Neural cell (in vitro differentiated cells): ENCODE data around the gene TMEM245. TPM values are rescaled to one million over a fixed set of nuclear protein-coding genes. Genes with fewer than 3 reads are reported as not detected.

Experiments used
- H2AFZ ChIP-seq: fragments of 200-600, 300-800 bp; sonication (generic), shearing (Covaris generic); 2 replicates; pipeline ENCODE4 v1.6.0; 2014; ENCODE audit warnings: low read depth, mild to moderate bottlenecking, antibody characterized with exemption, low read length, moderate library complexity
- H3F3A ChIP-seq: fragments of 200-600 bp; shearing (Covaris generic); 2 replicates; pipeline ENCODE4 v1.6.1; 2016; ENCODE audit warnings: mild to moderate bottlenecking, moderate library complexity, mixed read lengths, antibody characterized with exemption, low read length; ENCODE audit not compliant: insufficient read depth, poor library complexity, severe bottlenecking
- H3K27ac ChIP-seq: fragments of 200-600, 300-800 bp; sonication (generic), shearing (Covaris generic); 2 replicates; pipeline ENCODE4 v1.5.1; 2014; ENCODE audit warnings: mild to moderate bottlenecking, low read length, moderate library complexity
- H3K27me3 ChIP-seq: fragments of 300-800, 200-600 bp; sonication (generic), shearing (Covaris generic); 2 replicates; pipeline ENCODE4 v1.6.0; 2014; ENCODE audit warnings: mild to moderate bottlenecking, low read depth, low read length, moderate library complexity; ENCODE audit not compliant: insufficient read depth
- H3K36me3 ChIP-seq: fragments of 300-800, 200-600 bp; sonication (generic), shearing (Covaris generic); 2 replicates; pipeline ENCODE4 v1.5.1; 2014; ENCODE audit warnings: mild to moderate bottlenecking, antibody characterized with exemption, low read length, moderate library complexity; ENCODE audit not compliant: insufficient read depth
- H3K4me2 ChIP-seq: fragments of 300-800, 200-600 bp; sonication (generic), shearing (Covaris generic); 2 replicates; pipeline ENCODE4 v1.6.0; 2014; ENCODE audit warnings: mild to moderate bottlenecking, low read length
- H3K4me3 ChIP-seq: fragments of 300-800, 200-600 bp; sonication (generic), shearing (Covaris generic); 2 replicates; pipeline ENCODE4 v1.5.1; 2014; ENCODE audit warnings: mild to moderate bottlenecking, low read length, moderate library complexity
- H3K79me2 ChIP-seq: fragments of 200-600 bp; shearing (Covaris generic); replicated peaks from 2 replicates; pipeline ENCODE4 v1.6.0; 2014; ENCODE audit warnings: mild to moderate bottlenecking, low read length, moderate library complexity; ENCODE audit not compliant: insufficient read depth
- H3K9ac ChIP-seq: fragments of 300-800, 200-600 bp; sonication (generic), shearing (Covaris generic); 2 replicates; pipeline ENCODE4 v1.6.1; 2016; ENCODE audit warnings: mild to moderate bottlenecking, low read length, mixed read lengths
- H3K9me2 ChIP-seq: fragments of 200-600 bp; shearing (Covaris generic); 2 replicates; pipeline ENCODE4 v1.6.1; 2016; ENCODE audit warnings: mild to moderate bottlenecking, low read length, mixed read lengths; ENCODE audit not compliant: insufficient read depth
- H3K9me3 ChIP-seq: fragments of 200-600, 300-800 bp; sonication (generic), shearing (Covaris generic); 2 replicates; pipeline ENCODE4 v1.6.1; 2016; ENCODE audit warnings: mild to moderate bottlenecking, mixed run types, low read length, moderate library complexity, mixed read lengths
- H4K20me1 ChIP-seq: fragments of 200-600 bp; shearing (Covaris generic); 2 replicates; pipeline ENCODE4 v1.6.1; 2016; ENCODE audit warnings: mild to moderate bottlenecking, mixed run types; ENCODE audit not compliant: insufficient read depth
- CTCF ChIP-seq: fragments of 450-650 bp; IDR thresholded peaks from 2 replicates; pipeline ENCODE4 v1.5.1; 2014; ENCODE audit warnings: antibody characterized with exemption, mild to moderate bottlenecking, moderate library complexity; ENCODE audit not compliant: poor library complexity, severe bottlenecking
- EP300 ChIP-seq: fragments of 450-650 bp; conservative IDR thresholded peaks from 2 replicates; pipeline ENCODE4 v1.6.1; 2014; ENCODE audit warnings: antibody characterized with exemption, mild to moderate bottlenecking, moderate library complexity; ENCODE audit not compliant: poor library complexity, severe bottlenecking
- EZH2 ChIP-seq: fragments of 200-600, 300-800 bp; shearing (Covaris generic), sonication (generic); IDR thresholded peaks from 2 replicates; pipeline ENCODE4 v1.6.1; 2014; ENCODE audit warnings: antibody characterized with exemption, low read length, borderline replicate concordance, mild to moderate bottlenecking; ENCODE audit not compliant: insufficient read depth, poor library complexity, severe bottlenecking
- MXI1 ChIP-seq: fragments of 450-650 bp; conservative IDR thresholded peaks from 2 replicates; pipeline ENCODE4 v1.6.1; 2014; ENCODE audit warnings: antibody characterized with exemption, mild to moderate bottlenecking; ENCODE audit not compliant: poor library complexity, severe bottlenecking
- POLR2AphosphoS5 ChIP-seq: IDR thresholded peaks from 2 replicates; pipeline ENCODE4 v1.6.1; 2012
- RAD21 ChIP-seq: fragments of 450-650 bp; conservative IDR thresholded peaks from 2 replicates; pipeline ENCODE4 v1.6.1; 2014; ENCODE audit warnings: antibody characterized with exemption, mild to moderate bottlenecking, moderate library complexity
- REST ChIP-seq: IDR thresholded peaks from 2 replicates; pipeline ENCODE4 v1.6.1; 2012; ENCODE audit warnings: borderline replicate concordance
- SMC3 ChIP-seq: fragments of 450-650 bp; conservative IDR thresholded peaks from 2 replicates; pipeline ENCODE4 v1.6.1; 2014; ENCODE audit warnings: antibody characterized with exemption, mild to moderate bottlenecking, moderate library complexity; ENCODE audit not compliant: poor library complexity
- TAF1 ChIP-seq: IDR thresholded peaks from 2 replicates; pipeline ENCODE4 v1.6.1; 2012; ENCODE audit warnings: low read depth
- polyA plus RNA-seq: library from polyadenylated mRNA; depleted of rRNA; stranded (reverse); fragments of >200 nt; gene quantifications from 2 replicates; pipeline ENCODE4 v1.2.3, GENCODE V29; 2014

The TMEM245 gene
- polyA plus RNA-seq, 1 donor from 2014 or later, result 32.1 TPM

DNA sequence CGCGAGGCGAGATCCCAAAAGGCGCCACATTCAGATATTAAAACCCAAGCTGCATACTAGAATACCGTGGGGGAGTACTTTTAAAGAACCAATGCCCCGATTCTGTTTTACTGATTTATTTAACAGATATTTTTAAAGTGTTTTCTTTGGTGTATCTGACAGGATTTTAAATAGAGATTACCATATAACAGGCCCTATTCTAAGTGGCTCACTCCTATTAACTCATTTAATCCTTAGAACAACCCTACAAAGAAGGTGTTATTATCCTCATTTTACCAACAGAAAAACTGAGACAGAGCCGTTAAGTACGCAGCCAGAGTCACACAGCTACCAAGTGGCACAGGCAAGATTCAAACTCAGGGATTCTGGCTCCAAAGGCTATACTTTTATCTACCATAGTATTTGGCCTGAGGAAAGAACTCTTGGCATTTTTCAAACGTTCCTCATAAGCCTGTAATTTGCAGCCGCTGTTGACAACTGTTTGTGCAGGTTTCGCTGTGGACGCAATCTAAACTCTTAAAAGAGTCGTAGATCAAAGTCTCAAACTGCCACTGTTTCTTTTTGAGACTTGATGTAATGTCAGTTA is 550 bp upstream of the TMEM245 start:
- Histone ChIP-seq H3K27me3 (no peaks in the 10 kb centered on the region), H3F3A (no peaks in the 10 kb centered on the region), H3K9me2 (no peaks in the 10 kb centered on the region), H3K4me2 (no peak overlapping the region), H3K4me3 (peak overlapping the region; percentile 16), H3K27ac (no peak overlapping the region), H2AFZ (no peak overlapping the region), H3K79me2 (peaks cover 29% of the 10 kb centered on the region), H3K9ac (no peak overlapping the region), H3K9me3 (no peaks in the 10 kb centered on the region), H4K20me1 (no peaks in the 10 kb centered on the region), H3K36me3 (no peaks in the 10 kb centered on the region)
- TF ChIP-seq SMC3 (no peak), MXI1 (peak; percentile 84)

DNA sequence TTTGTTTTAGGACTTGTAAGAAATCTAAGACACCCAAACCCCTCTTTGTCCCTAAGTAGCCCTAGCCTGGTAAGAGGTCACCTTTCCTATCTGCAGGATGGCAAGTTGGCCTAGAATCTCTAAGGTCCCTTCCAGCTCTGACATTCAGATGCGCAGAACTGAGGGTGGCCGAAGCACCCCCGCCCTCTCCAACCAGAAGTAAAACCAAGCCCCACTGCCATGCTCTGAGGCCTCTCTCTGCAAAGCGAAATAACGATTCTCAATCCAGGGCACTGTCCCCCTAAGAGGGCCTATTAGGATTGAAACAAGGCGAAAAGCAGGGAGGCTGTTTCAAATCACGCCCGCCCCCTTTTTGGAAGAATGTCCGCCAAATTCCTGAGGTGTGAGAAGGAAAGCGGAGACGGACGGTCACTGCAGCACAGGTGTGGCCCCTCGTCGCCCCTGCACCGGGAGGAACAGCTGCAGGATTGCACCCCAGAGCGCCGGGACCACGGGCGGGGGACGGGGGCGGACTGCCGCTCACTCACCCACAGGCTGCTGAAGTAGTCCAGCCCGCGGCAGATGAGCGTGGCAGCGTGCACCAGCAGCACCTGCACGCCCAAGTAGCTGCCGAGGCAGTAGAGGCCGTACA is 824 bp downstream of the TMEM245 start:
- Histone ChIP-seq H3K9me2 (no peaks in the 10 kb centered on the region), H3K9ac (peak overlapping the region; percentile 86), H3K4me3 (peak overlapping the region; percentile 98), H3K27ac (peak overlapping the region; percentile 87), H3K79me2 (peaks cover 38% of the 10 kb centered on the region), H2AFZ (peak overlapping the region; percentile 21), H3F3A (no peaks in the 10 kb centered on the region), H3K4me2 (peak overlapping the region; percentile 94), H3K9me3 (no peaks in the 10 kb centered on the region), H3K27me3 (no peaks in the 10 kb centered on the region), H3K36me3 (no peaks in the 10 kb centered on the region), H4K20me1 (no peaks in the 10 kb centered on the region)
- peak; percentile 79 for TF ChIP-seq MXI1
- no peak for TF ChIP-seq CTCF

- peaks cover 45% of the 10 kb centered on the region for H3K79me2 ChIP-seq
- peak overlapping the region; percentile 86 for H3K9ac ChIP-seq
- no peaks in the 10 kb centered on the region for H4K20me1 ChIP-seq
- H3K9me2 ChIP-seq, result no peaks in the 10 kb centered on the region
- no peaks in the 10 kb centered on the region for H3K36me3 ChIP-seq
- no peak overlapping the region for H2AFZ ChIP-seq
- H3K9me3 ChIP-seq, result no peaks in the 10 kb centered on the region
- peak overlapping the region; percentile 98 for H3K4me3 ChIP-seq
- H3K27ac ChIP-seq, result peak overlapping the region; percentile 87
- H3K27me3 ChIP-seq, result no peaks in the 10 kb centered on the region
- TF ChIP-seq EP300, result no peak
- no peak for TF ChIP-seq POLR2AphosphoS5
- no peak for TF ChIP-seq SMC3
- TF ChIP-seq MXI1, result no peak
- no peak for TF ChIP-seq RAD21
- TF ChIP-seq TAF1, result no peak
- no peak for TF ChIP-seq EZH2
- no peak for TF ChIP-seq CTCF
- TF ChIP-seq REST, result no peak
- no peaks in the 10 kb centered on the region for H3F3A ChIP-seq
- peak overlapping the region; percentile 94 for H3K4me2 ChIP-seq
Observed at GRCh38 chr9:109117856-109118807, 1.6 kb downstream of the TMEM245 start.
